BE2C (cell line): Measurements from ENCODE around the gene FPR1.

ENCODE experiments used
- DNase-seq: peaks from one replicate; pipeline ENCODE4 v3.0.0-alpha.2; 2020
- H3K27me3 ChIP-seq: fragments of 250-450 bp; sonication (Bioruptor Pico); 2 replicates; pipeline ENCODE4 v1.5.1; 2020; ENCODE audit warnings: mild to moderate bottlenecking
- H3K36me3 ChIP-seq: fragments of 250-450 bp; sonication (Bioruptor Pico); 2 replicates; pipeline ENCODE4 v1.5.1; 2020; ENCODE audit warnings: mild to moderate bottlenecking
- H3K4me1 ChIP-seq: fragments of 250-450 bp; sonication (Bioruptor Pico); 2 replicates; pipeline ENCODE4 v1.5.1; 2020
- H3K4me3 ChIP-seq: 2 replicates; pipeline ENCODE4 v1.5.1; 2011; ENCODE audit warnings: low read depth, low read length
- H3K9me3 ChIP-seq: fragments of 250-450 bp; sonication (Bioruptor Pico); 2 replicates; pipeline ENCODE4 v1.5.1; 2020
- CTCF ChIP-seq: IDR thresholded peaks from 2 replicates; pipeline ENCODE4 v1.5.1; 2012; ENCODE audit warnings: mild to moderate bottlenecking, low read depth, low read length

Gene FPR1

DNA sequence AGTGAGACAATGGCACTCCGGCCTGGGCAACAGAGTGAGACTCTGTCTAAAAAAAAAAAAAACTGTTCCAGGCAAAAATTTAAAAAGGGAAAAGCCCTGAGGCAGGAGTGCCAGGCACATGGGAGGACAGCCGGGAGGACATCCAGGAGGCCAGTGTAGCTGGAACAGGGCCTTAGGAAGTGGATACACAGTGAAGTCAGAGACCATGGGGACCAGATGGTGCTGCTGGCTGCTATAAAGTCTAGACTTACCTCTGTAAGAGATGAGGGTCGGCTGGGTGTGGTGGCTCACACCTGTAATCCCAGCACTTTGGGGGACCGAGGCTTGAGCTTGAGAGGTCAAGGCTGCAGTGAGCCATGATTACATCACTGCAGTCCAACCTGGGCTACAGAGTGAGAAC, 42.9 kb downstream of the FPR1 start:
- no peak for TF ChIP-seq CTCF

GRCh38 chr19:51706885-51707284, 44.8 kb downstream of the FPR1 start:
- no peak for TF ChIP-seq CTCF
- no peaks in the 10 kb centered on the region for H3K4me1 ChIP-seq
- no peak overlapping the region for H3K4me3 ChIP-seq
- no peaks in the 10 kb centered on the region for H3K27me3 ChIP-seq
- no peak for DNase-seq
- peaks cover 17% of the 10 kb centered on the region for H3K36me3 ChIP-seq
- no peaks in the 10 kb centered on the region for H3K9me3 ChIP-seq

More for the DNA sequence above, 42.9 kb downstream of the FPR1 start:
- no peaks in the 10 kb centered on the region for H3K9me3 ChIP-seq
- H3K27me3 ChIP-seq = no peaks in the 10 kb centered on the region
- no peak overlapping the region for H3K4me3 ChIP-seq
- H3K36me3 ChIP-seq = peaks cover 12% of the 10 kb centered on the region
- H3K4me1 ChIP-seq = no peaks in the 10 kb centered on the region
- no peak for DNase-seq

- H3K9me3 ChIP-seq = no peaks in the 10 kb centered on the region
- no peak for DNase-seq
- TF ChIP-seq CTCF = no peak
- H3K4me1 ChIP-seq = no peaks in the 10 kb centered on the region
- peaks cover 23% of the 10 kb centered on the region for H3K36me3 ChIP-seq
- no peaks in the 10 kb centered on the region for H3K27me3 ChIP-seq
- H3K4me3 ChIP-seq = no peak overlapping the region
Observed at GRCh38 chr19:51706296-51706695, 45.4 kb downstream of the FPR1 start.

- Histone ChIP-seq H3K4me1 (no peaks in the 10 kb centered on the region), H3K9me3 (no peaks in the 10 kb centered on the region), H3K4me3 (peak overlapping the region; percentile 69), H3K36me3 (peaks cover 25% of the 10 kb centered on the region), H3K27me3 (no peaks in the 10 kb centered on the region)
- DNase-seq = no peak
- TF ChIP-seq CTCF = no peak
Observed at GRCh38 chr19:51704626-51705025, 47.1 kb downstream of the FPR1 start.

DNA sequence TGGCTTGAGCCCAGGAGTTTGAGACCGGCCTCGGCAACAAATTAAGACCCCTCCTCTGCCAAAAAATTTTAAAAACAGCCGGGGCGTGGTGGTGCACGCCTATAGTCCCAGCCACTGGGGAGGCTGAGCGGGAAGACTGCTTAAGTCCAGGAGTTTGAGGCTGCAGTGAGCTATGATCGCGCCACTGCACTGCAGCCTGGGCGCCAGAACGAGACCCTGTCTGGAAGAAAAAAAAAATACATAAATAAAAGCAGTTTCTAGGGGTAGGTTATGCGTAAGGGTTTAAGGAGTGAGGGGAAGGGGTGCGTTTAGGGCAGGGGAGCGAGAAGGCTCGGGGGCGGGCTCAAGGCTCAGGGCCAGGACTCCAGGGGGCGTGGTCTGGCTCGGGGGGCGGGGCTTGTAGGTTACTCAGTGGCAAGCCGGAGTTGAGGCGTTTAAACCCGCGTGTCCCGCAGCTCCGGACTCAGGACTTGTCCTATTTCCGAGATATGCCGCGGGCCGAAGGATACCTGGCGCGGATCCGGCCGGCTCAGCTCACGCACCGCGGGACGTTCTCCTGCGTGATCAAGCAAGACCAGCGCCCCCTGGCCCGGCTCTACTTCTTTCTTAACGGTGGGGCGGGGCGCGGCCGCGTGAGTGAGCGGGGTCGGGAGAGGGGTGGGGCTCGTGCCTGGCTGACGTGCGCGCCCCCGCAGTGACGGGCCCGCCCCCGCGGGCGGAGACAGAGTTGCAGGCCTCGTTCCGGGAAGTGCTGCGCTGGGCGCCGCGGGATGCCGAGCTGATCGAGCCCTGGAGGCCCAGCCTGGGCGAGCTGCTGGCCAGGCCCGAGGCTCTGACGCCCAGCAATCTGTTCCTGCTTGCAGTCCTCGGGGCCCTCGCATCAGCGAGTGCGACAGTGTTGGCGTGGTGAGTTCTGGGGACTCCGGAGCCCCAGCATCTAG, 47.8 kb downstream of the FPR1 start:
- peak; percentile 44 for TF ChIP-seq CTCF
- Histone ChIP-seq H3K27me3 (no peaks in the 10 kb centered on the region), H3K4me1 (no peaks in the 10 kb centered on the region), H3K36me3 (peaks cover 33% of the 10 kb centered on the region), H3K9me3 (no peaks in the 10 kb centered on the region), H3K4me3 (peak overlapping the region; percentile 69)
- DNase-seq = peak; percentile 96
